Stimulated activated memory B cell treated with anti-CD40 and anti-IgM and Interleukin-4, amounts not matched to agents 10 μg/mL and 1 μg/mL and 100 μg/mL, for 72 hours (primary cell): ENCODE data around the gene GRAMD1B.
A peak's percentile ranks its signal among the peaks of the same experiment; 100 is the strongest.

Experiments
- ATAC-seq: fragments of 150-1000 bp; cut with Tn5 transposase; 2 replicates; pipeline ENCODE4 v1.10.0; 2021
- H3K27ac Mint-ChIP-seq: one replicate; pipeline ENCODE4 v1.8.0; 2022; ENCODE audit warnings: mild to moderate bottlenecking, mixed read lengths
- H3K27me3 Mint-ChIP-seq: one replicate; pipeline ENCODE4 v1.8.0; 2022; ENCODE audit warnings: mixed read lengths
- H3K36me3 Mint-ChIP-seq: one replicate; pipeline ENCODE4 v1.8.0; 2022; ENCODE audit warnings: mixed read lengths
- H3K4me1 Mint-ChIP-seq: one replicate; pipeline ENCODE4 v1.8.0; 2022; ENCODE audit warnings: mixed read lengths
- H3K4me3 Mint-ChIP-seq: one replicate; pipeline ENCODE4 v1.8.0; 2022; ENCODE audit warnings: mild to moderate bottlenecking, moderate library complexity, mixed read lengths
- H3K9me3 Mint-ChIP-seq: one replicate; pipeline ENCODE4 v1.8.0; 2022; ENCODE audit warnings: mixed read lengths

Gene GRAMD1B

GRCh38 chr11:123427405-123427804, 2.7 kb upstream of the GRAMD1B start:
- H3K36me3 Mint-ChIP-seq, result no peaks in the 10 kb centered on the region
- no peak for ATAC-seq
- no peak overlapping the region for H3K4me3 Mint-ChIP-seq

GRCh38 chr11:123428116-123428715, 1.9 kb upstream of the GRAMD1B start:
- Mint-ChIP-seq H3K9me3 (no peaks in the 10 kb centered on the region), H3K4me1 (peaks cover 7% of the 10 kb centered on the region), H3K36me3 (no peaks in the 10 kb centered on the region), H3K27me3 (peaks cover 45% of the 10 kb centered on the region), H3K4me3 (no peak overlapping the region), H3K27ac (no peak overlapping the region)
- ATAC-seq, result no peak

More at GRCh38 chr11:123427405-123427804, 2.7 kb upstream of the GRAMD1B start:
- peaks cover 7% of the 10 kb centered on the region for H3K4me1 Mint-ChIP-seq
- H3K9me3 Mint-ChIP-seq, result no peaks in the 10 kb centered on the region
- peaks cover 43% of the 10 kb centered on the region for H3K27me3 Mint-ChIP-seq
- no peak overlapping the region for H3K27ac Mint-ChIP-seq

- Mint-ChIP-seq H3K4me3 (no peak overlapping the region), H3K27me3 (peaks cover 45% of the 10 kb centered on the region), H3K27ac (no peak overlapping the region), H3K36me3 (no peaks in the 10 kb centered on the region), H3K4me1 (peaks cover 7% of the 10 kb centered on the region), H3K9me3 (no peaks in the 10 kb centered on the region)
- ATAC-seq, result no peak
Observed at GRCh38 chr11:123429336-123429735, 733 bp upstream of the GRAMD1B start.

- Mint-ChIP-seq H3K27ac (no peak overlapping the region), H3K27me3 (peaks cover 42% of the 10 kb centered on the region), H3K36me3 (no peaks in the 10 kb centered on the region), H3K4me1 (peaks cover 7% of the 10 kb centered on the region), H3K4me3 (peak overlapping the region; percentile 73), H3K9me3 (no peaks in the 10 kb centered on the region)
- peak; percentile 41 for ATAC-seq
Observed at GRCh38 chr11:123430721-123431497, 840 bp downstream of the GRAMD1B start.

GRCh38 chr11:123431619-123432018, 1.6 kb downstream of the GRAMD1B start:
- Mint-ChIP-seq H3K27me3 (peaks cover 35% of the 10 kb centered on the region), H3K9me3 (no peaks in the 10 kb centered on the region), H3K4me3 (no peak overlapping the region), H3K36me3 (no peaks in the 10 kb centered on the region), H3K4me1 (peaks cover 7% of the 10 kb centered on the region), H3K27ac (no peak overlapping the region)
- no peak for ATAC-seq

GRCh38 chr11:123434262-123434661, 4.2 kb downstream of the GRAMD1B start:
- H3K4me1 Mint-ChIP-seq, result peaks cover 7% of the 10 kb centered on the region
- no peaks in the 10 kb centered on the region for H3K36me3 Mint-ChIP-seq
- no peak for ATAC-seq
- H3K4me3 Mint-ChIP-seq, result no peak overlapping the region
- no peak overlapping the region for H3K27ac Mint-ChIP-seq
- no peaks in the 10 kb centered on the region for H3K9me3 Mint-ChIP-seq
- H3K27me3 Mint-ChIP-seq, result peaks cover 24% of the 10 kb centered on the region

- H3K36me3 Mint-ChIP-seq, result no peaks in the 10 kb centered on the region
- no peak overlapping the region for H3K4me3 Mint-ChIP-seq
- H3K9me3 Mint-ChIP-seq, result no peaks in the 10 kb centered on the region
- no peak overlapping the region for H3K27ac Mint-ChIP-seq
- ATAC-seq, result no peak
- H3K27me3 Mint-ChIP-seq, result peaks cover 18% of the 10 kb centered on the region
- H3K4me1 Mint-ChIP-seq, result peaks cover 5% of the 10 kb centered on the region
Observed at GRCh38 chr11:123434911-123435310, 4.8 kb downstream of the GRAMD1B start.

GRCh38 chr11:123437236-123437979, 7.3 kb downstream of the GRAMD1B start:
- no peaks in the 10 kb centered on the region for H3K9me3 Mint-ChIP-seq
- no peaks in the 10 kb centered on the region for H3K36me3 Mint-ChIP-seq
- peaks cover 2% of the 10 kb centered on the region for H3K27me3 Mint-ChIP-seq
- no peaks in the 10 kb centered on the region for H3K4me1 Mint-ChIP-seq
- H3K27ac Mint-ChIP-seq, result no peak overlapping the region
- ATAC-seq, result no peak
- H3K4me3 Mint-ChIP-seq, result no peak overlapping the region

- no peak for ATAC-seq
- Mint-ChIP-seq H3K4me1 (no peaks in the 10 kb centered on the region), H3K27me3 (no peaks in the 10 kb centered on the region)
Observed at GRCh38 chr11:123438131-123438627, 8.1 kb downstream of the GRAMD1B start.

GRCh38 chr11:123439616-123440015, 9.5 kb downstream of the GRAMD1B start:
- Mint-ChIP-seq H3K27ac (no peak overlapping the region), H3K9me3 (no peaks in the 10 kb centered on the region), H3K36me3 (no peaks in the 10 kb centered on the region), H3K27me3 (no peaks in the 10 kb centered on the region), H3K4me3 (no peak overlapping the region), H3K4me1 (no peaks in the 10 kb centered on the region)
- no peak for ATAC-seq

More at GRCh38 chr11:123438131-123438627, 8.1 kb downstream of the GRAMD1B start:
- Mint-ChIP-seq H3K27ac (no peak overlapping the region), H3K9me3 (no peaks in the 10 kb centered on the region), H3K36me3 (no peaks in the 10 kb centered on the region), H3K4me3 (no peak overlapping the region)

- no peaks in the 10 kb centered on the region for H3K9me3 Mint-ChIP-seq
- no peaks in the 10 kb centered on the region for H3K4me1 Mint-ChIP-seq
- H3K4me3 Mint-ChIP-seq, result no peak overlapping the region
- ATAC-seq, result no peak
- H3K36me3 Mint-ChIP-seq, result no peaks in the 10 kb centered on the region
- no peaks in the 10 kb centered on the region for H3K27me3 Mint-ChIP-seq
- no peak overlapping the region for H3K27ac Mint-ChIP-seq
Observed at GRCh38 chr11:123441161-123441560, 11.1 kb downstream of the GRAMD1B start.

GRCh38 chr11:123443851-123444623, 14.0 kb downstream of the GRAMD1B start:
- Mint-ChIP-seq H3K4me3 (no peak overlapping the region), H3K36me3 (no peaks in the 10 kb centered on the region), H3K27ac (no peak overlapping the region), H3K4me1 (no peaks in the 10 kb centered on the region), H3K27me3 (no peaks in the 10 kb centered on the region), H3K9me3 (no peaks in the 10 kb centered on the region)
- no peak for ATAC-seq

GRCh38 chr11:123448823-123449222, 18.8 kb downstream of the GRAMD1B start:
- no peaks in the 10 kb centered on the region for H3K36me3 Mint-ChIP-seq
- no peak overlapping the region for H3K27ac Mint-ChIP-seq
- no peaks in the 10 kb centered on the region for H3K4me1 Mint-ChIP-seq
- H3K27me3 Mint-ChIP-seq, result no peaks in the 10 kb centered on the region
- no peaks in the 10 kb centered on the region for H3K9me3 Mint-ChIP-seq
- no peak for ATAC-seq
- no peak overlapping the region for H3K4me3 Mint-ChIP-seq

- H3K4me3 Mint-ChIP-seq, result no peak overlapping the region
- no peaks in the 10 kb centered on the region for H3K4me1 Mint-ChIP-seq
- no peak for ATAC-seq
- H3K36me3 Mint-ChIP-seq, result no peaks in the 10 kb centered on the region
- no peaks in the 10 kb centered on the region for H3K27me3 Mint-ChIP-seq
- no peaks in the 10 kb centered on the region for H3K9me3 Mint-ChIP-seq
- H3K27ac Mint-ChIP-seq, result no peak overlapping the region
Observed at GRCh38 chr11:123449436-123449835, 19.4 kb downstream of the GRAMD1B start.

GRCh38 chr11:123450623-123451022, 20.6 kb downstream of the GRAMD1B start:
- Mint-ChIP-seq H3K36me3 (no peaks in the 10 kb centered on the region), H3K4me3 (no peak overlapping the region), H3K27me3 (peaks cover 5% of the 10 kb centered on the region), H3K4me1 (no peaks in the 10 kb centered on the region), H3K9me3 (no peaks in the 10 kb centered on the region), H3K27ac (no peak overlapping the region)
- ATAC-seq, result no peak
